HG02759 (cell line): ENCODE results near the gene PPFIBP2.

Source experiments
- ATAC-seq: cut with Tn5 transposase; IDR thresholded peaks from one replicate; pipeline ENCODE4 v1.9.1; 2021; ENCODE audit warnings: mild to moderate bottlenecking, moderate library complexity; ENCODE audit not compliant: unreplicated experiment

PPFIBP2 gene

DNA sequence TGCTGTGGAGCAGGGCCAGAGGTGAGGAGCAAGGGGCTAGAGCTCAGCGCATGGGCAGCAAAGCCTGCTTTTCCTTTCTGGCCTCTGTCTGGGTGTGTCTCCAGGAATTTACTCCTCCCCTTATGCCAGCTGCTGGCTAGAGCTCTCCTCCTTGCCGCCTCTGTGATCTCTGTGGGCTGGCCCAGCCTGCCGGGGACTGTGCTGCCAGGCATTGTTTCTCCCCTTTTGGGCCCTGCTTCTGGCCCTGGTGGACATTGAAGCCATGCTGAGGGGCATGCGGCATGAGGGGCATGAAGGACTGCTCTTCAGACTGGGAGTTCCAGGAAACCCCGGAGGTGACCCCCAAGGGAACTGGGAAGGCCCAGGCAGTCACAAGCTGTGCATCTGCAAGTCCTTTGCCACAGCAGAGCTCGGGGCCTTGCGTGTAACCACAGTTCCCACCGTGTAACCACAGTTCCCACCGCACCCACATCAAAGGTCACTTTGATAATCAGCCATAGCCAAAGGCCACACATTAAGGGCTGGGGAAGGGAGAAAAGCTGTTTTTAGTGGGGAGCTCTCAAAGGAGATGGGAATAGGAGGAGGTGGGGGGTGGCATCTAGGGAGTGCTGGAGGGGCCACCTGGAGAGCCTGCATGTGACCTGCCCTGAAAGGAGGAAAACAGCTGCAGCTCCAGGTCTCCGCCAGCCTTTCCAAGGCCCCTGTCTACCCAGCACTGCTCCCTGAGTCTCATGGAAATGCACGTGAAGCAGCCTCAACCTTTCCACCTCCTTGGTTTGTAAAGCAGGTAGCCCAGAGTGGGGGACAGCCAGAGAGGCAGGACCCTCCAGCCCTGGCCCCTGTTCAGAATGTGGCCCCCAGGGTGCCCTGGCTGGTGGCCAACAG is 62.3 kb downstream of the PPFIBP2 start:
- no peak for ATAC-seq

DNA sequence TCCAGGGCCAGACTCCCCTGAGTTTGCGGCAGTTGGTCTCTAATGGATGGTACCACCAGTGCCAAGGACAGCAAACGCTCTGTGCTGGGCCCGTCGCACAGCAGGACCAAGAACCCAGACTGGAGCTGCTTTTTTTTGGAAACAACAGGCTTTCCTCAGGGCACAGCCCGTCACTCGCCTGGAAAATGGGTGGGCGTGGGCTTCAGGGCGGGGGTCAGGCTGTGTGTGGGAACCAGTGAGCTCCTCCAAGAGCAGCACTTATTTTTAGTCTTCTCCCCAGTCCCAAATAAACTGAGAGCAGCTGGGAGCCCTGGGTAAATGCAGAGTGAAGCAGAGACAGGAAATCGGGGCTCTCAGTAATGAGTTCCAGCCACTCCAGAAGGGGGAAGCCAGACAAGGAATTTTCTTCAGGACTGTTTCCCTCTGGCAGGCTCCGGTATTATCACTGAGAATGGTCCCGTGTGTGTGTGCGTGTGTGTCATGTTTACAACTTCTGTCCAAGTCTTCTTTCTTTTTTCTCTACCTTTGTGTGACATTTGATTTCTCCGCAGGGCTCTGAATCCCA is 63.0 kb downstream of the PPFIBP2 start:
- ATAC-seq: no peak

DNA sequence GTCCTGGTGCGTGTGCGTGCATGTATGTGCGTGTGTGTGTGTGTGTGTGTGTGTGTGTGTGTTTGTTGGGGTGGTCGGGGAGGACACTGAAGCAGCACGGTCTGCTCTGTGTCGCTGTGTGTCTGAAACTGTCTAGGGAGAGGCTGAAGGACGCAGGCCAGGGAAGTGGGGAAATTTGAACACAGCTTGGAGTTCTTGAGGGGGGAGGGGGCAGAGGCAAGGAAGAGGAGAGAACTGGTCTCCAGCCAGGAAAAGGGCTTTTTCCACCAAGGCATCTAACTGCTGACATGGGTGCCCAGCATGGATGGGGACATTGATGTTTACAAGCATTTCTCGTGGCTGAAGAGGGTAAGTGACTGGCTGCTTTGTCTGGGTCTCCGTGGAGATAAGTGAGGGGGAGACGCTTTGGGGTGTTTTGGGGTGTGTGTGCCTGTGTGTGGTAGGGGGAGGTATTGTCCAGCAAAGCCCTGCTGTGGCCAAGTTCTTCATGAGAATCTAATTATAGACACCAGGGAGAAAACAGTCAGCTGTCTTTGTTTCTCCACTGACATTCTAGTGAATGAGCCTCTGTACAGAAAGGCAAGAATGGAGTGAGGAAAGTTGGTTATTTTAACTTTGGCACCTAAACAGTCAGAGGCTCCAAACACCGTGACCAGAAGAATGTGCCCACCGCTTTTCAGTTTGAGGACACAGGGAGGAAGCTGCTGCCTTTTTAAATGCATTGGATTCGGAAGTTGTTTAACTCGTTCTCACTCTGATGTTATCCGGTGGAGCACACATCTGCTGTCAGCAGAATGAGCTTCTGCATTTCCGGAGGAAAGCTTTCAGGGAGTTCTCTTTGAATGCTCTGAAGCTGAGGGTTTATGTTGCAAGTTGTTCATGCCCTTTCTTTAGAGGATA is 63.7 kb downstream of the PPFIBP2 start:
- no peak for ATAC-seq

DNA sequence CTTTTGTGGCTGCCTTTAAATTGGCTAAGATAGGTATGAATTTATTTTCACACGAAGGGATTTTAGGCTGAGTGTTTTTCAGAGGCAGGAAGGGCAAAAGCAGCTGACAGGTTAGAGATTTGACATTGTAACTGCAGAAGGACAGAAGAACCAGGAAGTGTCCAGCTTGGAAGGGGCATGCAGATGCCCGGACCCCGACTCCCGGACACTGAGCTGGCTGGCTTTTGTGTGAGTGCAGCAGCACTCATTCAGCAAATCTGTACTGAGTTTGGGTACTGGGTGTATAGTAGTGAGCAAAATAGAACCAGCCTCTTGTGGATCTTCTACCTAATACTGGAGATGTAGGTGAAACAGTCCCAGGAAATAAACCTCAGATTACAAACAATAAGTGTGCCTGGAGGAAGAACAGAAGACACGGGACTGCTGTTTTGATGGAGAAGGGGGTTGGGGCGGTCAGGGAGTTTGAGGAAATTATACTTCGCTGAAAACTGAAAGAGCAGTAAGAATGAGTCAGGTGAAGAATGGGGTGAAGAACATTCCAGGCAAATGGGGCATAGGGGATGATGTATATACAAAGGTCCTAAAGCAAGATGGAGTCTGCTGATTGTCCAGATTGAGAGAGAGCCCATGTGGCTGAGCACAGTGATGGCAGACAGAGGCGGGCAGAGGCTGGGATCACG is 64.6 kb downstream of the PPFIBP2 start:
- no peak for ATAC-seq

DNA sequence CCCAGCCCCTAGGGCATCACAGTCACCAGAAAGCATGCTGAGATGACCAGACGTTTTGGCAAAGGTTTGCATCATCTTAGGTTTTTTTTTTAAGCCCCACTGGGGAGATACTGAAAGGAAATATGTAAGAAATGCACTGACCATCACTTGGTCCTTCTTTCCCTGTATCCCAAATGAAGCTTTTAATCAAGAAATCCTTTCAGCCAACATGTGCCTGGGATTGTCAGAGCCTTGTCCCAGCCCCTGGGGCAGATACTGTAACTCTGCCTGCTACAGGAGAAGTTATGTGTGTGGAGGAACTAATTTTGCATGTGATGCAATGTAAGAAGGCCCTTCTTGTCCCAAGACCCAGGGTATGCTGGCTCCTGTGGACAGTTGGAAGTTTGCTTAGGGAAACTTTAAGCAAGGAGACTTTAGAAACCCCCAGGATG is 65.6 kb downstream of the PPFIBP2 start:
- ATAC-seq: no peak

DNA sequence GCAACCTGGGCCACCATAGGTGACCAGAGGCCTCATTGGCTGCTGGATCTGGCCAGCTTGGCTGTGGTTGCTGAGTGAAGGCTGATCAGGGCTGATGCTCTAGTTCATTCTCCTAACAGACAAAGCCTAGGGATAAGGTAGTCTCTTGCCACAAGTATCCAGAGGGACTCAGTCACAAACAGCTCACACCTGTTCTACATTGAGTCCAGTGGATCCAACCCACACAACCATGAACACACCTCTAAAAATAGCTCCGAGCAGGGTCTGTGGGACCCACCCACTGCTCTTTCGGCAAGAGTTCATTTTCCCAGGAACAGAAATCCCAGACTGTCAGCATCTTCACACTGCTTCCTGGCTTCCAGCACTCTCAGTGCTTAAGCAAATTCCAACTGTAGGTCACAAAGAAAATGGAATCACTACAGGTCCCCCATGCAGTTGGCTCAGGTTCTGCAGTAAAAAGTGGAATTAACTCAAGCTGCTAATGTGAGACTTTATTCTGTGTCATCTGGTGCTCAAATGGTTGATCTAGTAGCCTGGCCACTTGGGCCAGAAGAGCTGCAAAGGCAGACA is 67.3 kb downstream of the PPFIBP2 start:
- ATAC-seq: no peak

DNA sequence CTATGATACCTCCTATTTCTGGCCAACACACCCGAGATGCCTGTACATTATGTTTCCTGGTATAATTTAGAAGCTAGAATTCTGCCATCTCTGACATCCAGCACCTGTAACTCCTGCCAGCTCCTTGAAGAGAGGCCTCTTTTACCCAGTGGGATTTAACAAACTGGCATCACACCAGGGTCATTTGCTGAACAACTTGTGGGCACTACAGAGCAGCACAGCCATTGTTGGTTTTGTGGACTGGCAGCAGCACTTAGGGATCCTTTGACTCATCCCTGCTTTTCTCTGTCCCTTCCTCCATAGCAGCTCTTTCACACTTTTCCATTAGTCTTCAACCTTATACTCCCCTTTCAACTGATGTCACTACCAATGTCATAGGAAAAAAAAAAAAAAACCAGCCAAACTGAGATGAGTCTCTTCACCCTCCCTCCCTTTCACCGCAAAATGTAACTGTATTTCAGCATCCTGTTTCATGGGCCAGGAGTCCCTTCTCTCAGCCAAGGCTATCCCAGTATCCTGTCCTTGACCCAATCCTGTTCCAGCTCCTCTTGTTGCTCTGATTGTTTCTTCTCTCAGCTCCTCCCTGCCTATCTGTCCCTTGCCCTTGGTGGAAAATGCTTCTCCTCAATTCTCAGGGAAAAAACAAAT is 68.7 kb downstream of the PPFIBP2 start:
- ATAC-seq: no peak

DNA sequence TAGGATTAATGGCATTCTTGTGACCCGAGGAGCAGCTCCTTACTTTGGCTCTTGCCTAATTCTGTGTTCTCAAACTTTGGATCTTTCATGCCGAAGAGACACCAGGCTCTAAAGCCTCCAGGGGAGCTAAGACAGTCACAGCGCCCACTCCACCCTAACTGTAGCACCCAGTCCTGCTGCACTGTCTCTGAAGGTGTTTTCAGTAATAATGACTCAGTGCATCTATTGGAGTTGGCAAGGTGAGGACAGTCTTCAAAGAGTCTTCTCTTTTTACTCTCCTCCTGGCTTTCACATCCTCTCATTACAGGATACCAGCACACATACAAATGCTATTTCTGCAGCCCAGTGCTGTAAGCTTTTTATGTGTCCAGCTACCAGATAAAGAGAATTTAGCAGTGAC is 69.4 kb downstream of the PPFIBP2 start:
- ATAC-seq: no peak

DNA sequence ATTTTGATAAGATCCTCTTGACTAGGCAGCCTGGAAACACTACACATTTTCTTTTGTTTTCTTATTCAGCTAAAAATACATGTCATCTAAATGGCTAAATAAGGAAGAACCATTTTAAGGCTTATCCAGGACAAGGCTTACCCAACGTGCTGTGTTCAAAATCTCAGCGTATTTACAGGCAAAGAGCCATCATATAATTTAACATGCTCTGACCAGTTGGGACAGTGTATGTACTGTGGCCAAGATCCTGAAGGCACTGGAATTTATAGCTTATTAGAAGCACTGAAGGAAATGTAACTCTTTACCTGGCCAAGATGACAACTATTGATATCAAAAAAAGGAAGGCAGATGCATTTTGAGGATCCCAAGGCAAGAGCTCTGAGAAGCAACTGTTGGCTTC is 71.1 kb downstream of the PPFIBP2 start:
- ATAC-seq: no peak

DNA sequence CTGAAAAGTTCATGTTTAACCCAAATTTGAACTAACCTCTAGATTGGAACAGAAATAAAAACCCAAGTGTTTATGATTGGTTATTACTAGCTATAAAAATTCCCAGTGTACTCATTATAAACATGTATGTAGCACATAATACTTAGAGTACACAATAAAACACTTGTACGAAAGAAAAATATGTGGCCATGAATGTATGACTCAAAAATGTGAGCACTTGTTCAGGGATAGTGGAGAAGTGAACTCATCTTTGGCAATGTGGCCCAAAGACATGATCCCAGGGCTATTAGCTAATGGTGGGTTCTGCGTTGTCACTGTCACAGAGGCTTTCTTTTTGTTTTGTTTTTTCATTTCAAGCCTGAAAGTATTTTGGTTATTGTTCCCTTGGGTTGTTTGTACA is 72.0 kb downstream of the PPFIBP2 start:
- ATAC-seq: no peak

DNA sequence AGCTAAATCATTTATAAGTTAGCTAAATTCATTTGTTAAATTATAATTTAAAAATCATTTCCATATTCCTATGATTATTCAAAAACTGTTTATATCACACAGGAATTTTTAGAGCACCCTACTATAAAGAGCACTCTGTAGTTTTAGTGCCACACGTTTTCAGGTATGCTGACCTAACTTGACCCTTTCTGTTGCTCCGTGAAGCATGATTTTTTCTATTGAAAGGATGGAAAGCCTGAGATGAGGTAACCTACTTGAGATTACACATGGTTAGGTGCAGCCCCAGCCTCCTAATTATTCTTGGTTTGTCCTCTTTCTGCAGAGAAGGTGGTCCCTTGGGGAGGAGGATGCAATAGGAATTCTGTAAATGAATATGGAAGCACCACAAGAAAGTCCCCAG is 72.6 kb downstream of the PPFIBP2 start:
- ATAC-seq: no peak

DNA sequence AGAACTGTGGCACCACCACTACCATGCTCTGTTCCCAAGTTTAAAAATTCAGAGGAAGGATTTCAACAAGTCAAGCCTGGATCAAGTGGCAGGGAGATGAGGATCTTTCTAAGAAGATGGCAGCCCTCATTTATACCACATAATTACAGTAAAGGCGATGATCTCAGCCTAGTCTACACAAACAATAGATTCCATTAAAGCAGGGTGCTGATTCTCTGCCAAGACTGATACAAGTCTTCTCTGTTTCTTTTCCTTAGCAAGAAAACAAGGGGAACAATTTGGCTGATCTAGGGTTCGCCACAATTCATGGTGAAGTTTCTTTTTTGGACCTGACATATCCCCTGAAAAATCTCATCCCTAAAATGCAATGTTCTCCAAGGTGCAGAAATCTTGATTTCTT is 73.9 kb downstream of the PPFIBP2 start:
- no peak for ATAC-seq

DNA sequence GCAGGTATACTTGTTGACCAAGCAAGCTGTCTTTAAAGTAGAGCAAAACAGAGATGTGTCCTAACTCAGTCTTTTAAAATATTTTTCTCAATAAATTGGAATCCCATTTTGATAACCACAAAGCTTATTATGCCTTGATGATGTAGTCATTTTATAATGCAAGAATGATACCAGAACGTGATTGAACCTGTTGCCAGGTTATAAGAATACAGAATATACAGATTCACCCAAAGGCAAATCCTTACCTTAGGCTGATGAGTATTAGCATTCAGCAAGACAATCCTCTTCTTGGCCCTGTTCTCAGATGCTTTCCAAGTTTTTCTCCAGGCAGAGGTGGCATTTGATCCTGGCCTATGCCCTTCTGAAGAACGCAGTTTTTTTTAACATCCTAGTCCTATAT is 76.1 kb downstream of the PPFIBP2 start:
- no peak for ATAC-seq

DNA sequence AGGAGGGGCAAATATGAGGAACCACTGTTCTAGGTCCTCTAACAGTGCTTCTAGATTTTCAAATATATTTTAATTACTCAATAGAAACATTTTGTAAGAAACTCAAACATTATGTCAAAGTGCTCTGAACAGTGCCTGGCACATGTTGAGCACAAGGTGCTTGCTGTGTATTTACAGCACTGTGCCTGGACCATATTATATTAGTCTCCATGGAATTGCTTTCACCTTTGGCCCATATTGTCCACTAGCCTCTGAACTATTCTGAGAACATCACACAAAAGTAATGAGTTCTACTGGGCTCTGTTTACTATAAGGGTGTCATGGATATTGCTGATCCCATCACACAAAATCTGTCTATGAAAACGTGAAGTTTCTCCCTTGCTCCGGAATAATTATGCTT is 76.7 kb downstream of the PPFIBP2 start:
- no peak for ATAC-seq

DNA sequence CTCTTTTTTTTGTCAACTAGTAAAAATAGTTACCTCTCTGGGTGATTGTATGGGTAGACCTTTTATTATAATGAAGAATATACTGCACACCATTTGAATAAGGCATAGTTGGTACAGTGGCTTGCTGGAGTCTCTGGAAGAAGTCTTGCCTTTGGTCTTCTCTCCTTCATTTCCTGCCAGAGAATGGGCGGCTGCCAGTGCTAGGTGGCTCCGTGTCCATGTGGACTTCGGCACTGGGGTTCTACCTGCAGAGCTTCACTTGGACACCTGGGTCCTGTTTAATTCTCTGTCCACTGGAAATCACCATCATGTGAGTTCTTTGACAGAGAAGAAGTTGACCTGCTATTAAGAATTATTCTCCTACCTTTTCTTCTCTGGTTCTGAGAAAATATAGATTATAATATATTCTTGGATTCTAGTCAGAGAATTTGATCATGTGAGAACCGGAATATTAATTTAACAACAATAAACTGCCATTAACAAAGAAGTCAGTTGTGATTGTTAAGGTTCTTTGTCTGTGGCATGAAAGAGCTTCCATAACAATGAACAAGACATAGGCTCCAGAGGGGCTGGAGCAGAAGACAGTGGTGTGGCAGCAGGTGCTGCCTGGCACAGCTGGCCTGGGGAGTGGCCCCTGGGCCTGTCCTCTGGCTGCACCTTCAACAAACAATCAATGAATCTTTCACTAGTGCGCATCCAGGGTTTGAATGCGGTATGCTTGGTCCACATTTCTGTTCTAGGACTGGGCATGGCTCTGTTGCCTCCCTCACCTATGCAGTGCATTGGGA is 77.5 kb downstream of the PPFIBP2 start:
- ATAC-seq: no peak

DNA sequence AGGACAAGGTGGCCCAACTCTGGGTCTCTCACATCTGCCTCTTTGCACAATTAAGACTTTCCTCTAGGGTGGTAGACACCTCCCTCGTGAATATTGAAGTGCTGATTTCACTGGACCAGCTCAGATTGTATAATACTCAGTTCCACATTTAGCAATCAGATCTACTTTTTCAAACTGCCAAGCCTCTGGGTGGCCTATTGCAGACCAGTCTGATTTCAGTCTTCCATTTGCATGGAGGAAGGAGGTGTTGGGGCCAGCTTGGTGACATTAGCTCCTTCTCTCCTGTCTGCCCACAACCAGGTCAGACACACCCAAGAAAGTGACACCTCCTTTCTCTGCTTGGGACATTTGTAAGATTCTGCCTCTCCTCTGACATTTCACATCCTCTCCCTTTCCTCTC is 78.2 kb downstream of the PPFIBP2 start:
- no peak for ATAC-seq

DNA sequence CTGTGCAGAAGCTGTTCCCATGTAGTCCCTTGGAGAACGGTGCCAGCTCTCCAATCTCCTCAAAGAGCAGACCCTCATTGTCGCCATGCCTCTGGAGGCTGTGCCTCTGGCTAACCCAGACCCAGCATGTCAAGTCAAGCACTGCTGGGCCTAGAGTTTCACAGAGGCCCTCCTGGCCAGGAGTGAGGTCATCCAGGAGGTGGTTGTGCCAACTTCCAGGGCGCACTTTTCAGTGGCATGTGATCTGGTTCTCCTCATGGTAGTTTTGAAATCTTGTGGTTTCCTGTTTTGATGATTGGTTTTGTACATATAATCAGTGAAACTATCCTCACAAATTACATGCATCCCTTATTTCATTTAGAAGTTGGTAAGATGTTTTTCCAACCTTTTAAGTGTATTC is 78.9 kb downstream of the PPFIBP2 start:
- no peak for ATAC-seq

DNA sequence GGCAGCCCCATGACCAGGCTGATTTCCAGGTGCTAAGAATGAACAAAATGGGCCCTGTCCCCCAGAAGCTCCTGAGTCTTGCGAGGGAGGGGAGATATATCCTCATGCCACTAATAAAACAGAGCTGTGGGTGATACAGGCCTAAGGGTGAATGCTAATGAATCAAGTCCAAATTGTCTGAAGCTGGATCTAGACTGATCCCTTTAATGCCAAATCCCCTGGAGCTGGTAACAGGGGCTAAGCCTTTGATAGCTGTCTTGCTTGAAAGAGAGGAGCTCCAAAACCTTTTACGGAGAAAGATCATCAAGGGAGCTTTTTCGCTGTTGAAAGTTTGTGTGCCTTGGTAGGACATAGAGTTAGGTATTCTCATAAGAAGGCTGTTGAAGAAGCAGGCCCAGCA is 79.7 kb downstream of the PPFIBP2 start:
- no peak for ATAC-seq
